ENCODE data around the gene KLHL2. TPM values are rescaled to one million over a fixed set of nuclear protein-coding genes. Genes with fewer than 3 reads are reported as not detected.

Gene KLHL2
- total and polyA plus RNA-seq, 9 of the 15 experiments (the other 6 are each of a cell fraction or from before 2014, with no cell fraction given): 2.5 to 11.3 (median 6.1) TPM

DNA sequence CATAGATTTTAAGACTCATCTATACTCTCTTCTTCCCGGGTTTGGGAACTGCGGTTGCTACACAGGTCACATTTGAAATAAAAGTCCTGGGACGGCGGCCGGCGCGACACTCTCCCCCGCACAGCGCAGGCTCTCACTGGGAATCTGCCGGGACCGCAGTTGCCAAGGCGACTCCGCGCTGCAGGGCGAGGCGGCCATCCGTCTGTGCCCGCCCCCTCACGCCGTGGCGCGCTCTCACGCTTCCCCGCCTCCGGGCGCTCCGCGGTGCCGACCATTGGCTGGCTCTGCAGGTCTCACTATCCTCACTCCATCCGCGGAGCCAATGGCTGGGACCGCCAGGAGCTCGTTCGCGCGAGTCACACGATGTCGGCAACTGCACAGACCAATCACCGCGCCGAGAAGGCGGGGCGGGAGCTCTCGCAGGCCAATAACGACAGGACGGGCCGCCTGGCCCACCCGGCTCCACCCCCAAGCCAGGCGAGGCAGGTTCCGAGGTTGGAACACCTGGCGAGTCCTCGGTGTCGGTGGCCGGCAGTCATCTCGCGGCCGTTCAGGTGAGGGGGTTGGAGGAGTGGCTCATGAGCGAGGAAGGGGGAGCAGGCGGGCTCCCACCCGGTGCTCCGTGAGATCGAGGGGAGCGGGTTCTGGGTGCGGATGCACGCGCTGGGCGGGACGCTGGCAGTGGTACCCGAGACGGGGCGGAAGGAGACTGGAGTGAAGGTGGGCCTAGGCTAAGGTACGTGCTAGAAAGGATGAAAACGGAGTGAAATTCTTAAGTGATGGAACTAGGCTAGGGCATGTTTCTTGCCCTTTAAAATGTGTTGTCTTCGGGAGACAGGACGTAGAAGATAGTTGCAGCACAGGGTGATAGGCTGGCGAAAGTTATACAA, 120.1 kb downstream of the KLHL2 start, which contains the start of gene MSMO1 (continued):
- TF ChIP-seq, protein P1, sequence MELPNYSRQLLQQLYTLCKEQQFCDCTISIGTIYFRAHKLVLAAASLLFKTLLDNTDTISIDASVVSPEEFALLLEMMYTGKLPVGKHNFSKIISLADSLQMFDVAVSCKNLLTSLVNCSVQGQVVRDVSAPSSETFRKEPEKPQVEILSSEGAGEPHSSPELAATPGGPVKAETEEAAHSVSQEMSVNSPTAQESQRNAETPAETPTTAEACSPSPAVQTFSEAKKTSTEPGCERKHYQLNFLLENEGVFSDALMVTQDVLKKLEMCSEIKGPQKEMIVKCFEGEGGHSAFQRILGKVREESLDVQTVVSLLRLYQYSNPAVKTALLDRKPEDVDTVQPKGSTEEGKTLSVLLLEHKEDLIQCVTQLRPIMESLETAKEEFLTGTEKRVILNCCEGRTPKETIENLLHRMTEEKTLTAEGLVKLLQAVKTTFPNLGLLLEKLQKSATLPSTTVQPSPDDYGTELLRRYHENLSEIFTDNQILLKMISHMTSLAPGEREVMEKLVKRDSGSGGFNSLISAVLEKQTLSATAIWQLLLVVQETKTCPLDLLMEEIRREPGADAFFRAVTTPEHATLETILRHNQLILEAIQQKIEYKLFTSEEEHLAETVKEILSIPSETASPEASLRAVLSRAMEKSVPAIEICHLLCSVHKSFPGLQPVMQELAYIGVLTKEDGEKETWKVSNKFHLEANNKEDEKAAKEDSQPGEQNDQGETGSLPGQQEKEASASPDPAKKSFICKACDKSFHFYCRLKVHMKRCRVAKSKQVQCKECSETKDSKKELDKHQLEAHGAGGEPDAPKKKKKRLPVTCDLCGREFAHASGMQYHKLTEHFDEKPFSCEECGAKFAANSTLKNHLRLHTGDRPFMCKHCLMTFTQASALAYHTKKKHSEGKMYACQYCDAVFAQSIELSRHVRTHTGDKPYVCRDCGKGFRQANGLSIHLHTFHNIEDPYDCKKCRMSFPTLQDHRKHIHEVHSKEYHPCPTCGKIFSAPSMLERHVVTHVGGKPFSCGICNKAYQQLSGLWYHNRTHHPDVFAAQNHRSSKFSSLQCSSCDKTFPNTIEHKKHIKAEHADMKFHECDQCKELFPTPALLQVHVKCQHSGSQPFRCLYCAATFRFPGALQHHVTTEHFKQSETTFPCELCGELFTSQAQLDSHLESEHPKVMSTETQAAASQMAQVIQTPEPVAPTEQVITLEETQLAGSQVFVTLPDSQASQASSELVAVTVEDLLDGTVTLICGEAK (IDR thresholded peaks at IDR 0.05): no peak
- TF ChIP-seq, protein P1 (CRISPR knock-in tag; IDR thresholded peaks at IDR 0.05): no peak
- TF ChIP-seq HEY1 (CRISPR knock-in tag; IDR thresholded peaks at IDR 0.05; ENCODE audit: borderline replicate concordance): no peak
- TF ChIP-seq NCOA2 (IDR thresholded peaks at IDR 0.05; ENCODE audit: partially characterized antibody in 2 of 2): no peak
- no peak for TF ChIP-seq ZKSCAN3 (CRISPR knock-in tag; IDR thresholded peaks at IDR 0.05)
- TF ChIP-seq BHLHE40 (IDR thresholded peaks at IDR 0.05; ENCODE audit: low read length): peak; percentile 67
- TF ChIP-seq, protein P2, sequence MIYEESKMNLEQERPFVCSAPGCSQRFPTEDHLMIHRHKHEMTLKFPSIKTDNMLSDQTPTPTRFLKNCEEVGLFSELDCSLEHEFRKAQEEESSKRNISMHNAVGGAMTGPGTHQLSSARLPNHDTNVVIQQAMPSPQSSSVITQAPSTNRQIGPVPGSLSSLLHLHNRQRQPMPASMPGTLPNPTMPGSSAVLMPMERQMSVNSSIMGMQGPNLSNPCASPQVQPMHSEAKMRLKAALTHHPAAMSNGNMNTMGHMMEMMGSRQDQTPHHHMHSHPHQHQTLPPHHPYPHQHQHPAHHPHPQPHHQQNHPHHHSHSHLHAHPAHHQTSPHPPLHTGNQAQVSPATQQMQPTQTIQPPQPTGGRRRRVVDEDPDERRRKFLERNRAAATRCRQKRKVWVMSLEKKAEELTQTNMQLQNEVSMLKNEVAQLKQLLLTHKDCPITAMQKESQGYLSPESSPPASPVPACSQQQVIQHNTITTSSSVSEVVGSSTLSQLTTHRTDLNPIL (CRISPR knock-in tag; IDR thresholded peaks at IDR 0.05): no peak
- TF ChIP-seq RBM25 (IDR thresholded peaks at IDR 0.05; ENCODE audit: low read depth, low read length, severe bottlenecking): peak; percentile 100
- no peak for TF ChIP-seq KLF6 (CRISPR knock-in tag; IDR thresholded peaks at IDR 0.05; ENCODE audit: borderline replicate concordance)
- no peak for TF ChIP-seq MCM3 (IDR thresholded peaks at IDR 0.05)
- TF ChIP-seq, protein P3, sequence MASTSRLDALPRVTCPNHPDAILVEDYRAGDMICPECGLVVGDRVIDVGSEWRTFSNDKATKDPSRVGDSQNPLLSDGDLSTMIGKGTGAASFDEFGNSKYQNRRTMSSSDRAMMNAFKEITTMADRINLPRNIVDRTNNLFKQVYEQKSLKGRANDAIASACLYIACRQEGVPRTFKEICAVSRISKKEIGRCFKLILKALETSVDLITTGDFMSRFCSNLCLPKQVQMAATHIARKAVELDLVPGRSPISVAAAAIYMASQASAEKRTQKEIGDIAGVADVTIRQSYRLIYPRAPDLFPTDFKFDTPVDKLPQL (IDR thresholded peaks at IDR 0.05; ENCODE audit: extremely low read depth, insufficient read length): peak; percentile 60
- no peak for TF ChIP-seq SNRNP70 (optimal IDR thresholded peaks at IDR 0.05; ENCODE audit: low read depth, low read length)
